ENCODE data around the gene AKAP17A. TPM values are rescaled to one million over a fixed set of nuclear protein-coding genes. Genes with fewer than 3 reads are reported as not detected.
"Not testable (repeated sequence)": the region's sequence is repeated elsewhere in the genome, so short reads cannot be mapped to it uniquely, and the experiment has no call there.

Gene AKAP17A
- total and polyA plus RNA-seq, 2 donors (not counting 1 experiment from before 2014, with no cell fraction given): 126 to 196 TPM

DNA sequence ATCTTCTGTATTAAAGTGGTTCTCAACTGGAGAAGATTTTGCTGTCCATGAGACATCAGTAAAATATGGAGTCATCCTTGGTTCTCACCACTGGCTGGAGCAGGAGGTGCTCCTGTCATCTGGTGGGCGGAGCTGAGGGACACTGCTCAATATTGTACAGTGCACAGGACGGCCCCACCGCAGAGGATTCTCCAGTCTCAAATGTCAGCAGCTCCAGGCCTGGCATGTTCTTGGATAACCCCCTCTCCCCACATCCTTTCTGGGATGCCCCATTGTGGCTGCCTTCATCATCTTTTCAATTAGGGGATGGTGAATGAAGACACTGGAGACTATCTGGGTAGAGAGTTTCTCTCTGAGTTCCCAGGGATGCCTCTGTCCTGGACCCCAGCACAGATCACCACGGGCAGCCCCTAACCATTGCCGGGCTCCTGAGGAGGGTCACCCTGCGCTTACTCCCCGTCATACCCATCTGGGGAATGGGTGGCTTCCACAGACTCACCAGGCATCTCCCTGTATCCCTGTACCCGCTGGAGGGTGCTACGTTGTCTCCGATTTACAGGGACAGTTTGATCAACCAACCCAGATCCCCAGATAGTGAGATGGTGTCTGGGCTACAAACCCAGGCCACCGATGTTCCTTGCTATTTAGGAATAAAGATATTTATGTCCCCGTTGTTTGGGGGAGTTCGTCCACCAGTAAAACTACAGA is 32.5 kb upstream of the AKAP17A start:
- H3K79me2 ChIP-seq (ENCODE audit: control insufficient read depth, insufficient read depth, low read length): no peaks in the 10 kb centered on the region
- peaks cover 37% of the 10 kb centered on the region for H3K4me1 Mint-ChIP-seq
- H3K4me1 ChIP-seq (ENCODE audit: control insufficient read depth in 2 of 2, insufficient read depth in 2 of 2, low read length in 2 of 2): peaks cover 25 to 34% of the 10 kb centered on the region in 2 donors
- H3K27ac ChIP-seq (ENCODE audit: low read length in 2 of 2): no peak overlapping the region
- intact Hi-C loops (cut with micrococcal nuclease): no loop called here
- H3K4me3 Mint-ChIP-seq: no peak overlapping the region
- WGBS (ENCODE audit: insufficient coverage): 94% methylated on average over 9 of the region's 13 CpGs
- ChIA-PET CTCF (no interaction called here), POLR2A (no interaction called here)
- no peak overlapping the region for H3K27ac Mint-ChIP-seq
- DNase-seq (no peak), ATAC-seq (ENCODE audit: low read depth) (no peak)
- peaks cover 6% of the 10 kb centered on the region for H3K9me3 Mint-ChIP-seq (ENCODE audit: insufficient read depth)
- H3K9me3 ChIP-seq (ENCODE audit: control extremely low read depth in 1 of 3, control insufficient read depth in 2 of 3, insufficient read depth in 1 of 3, low read length in 2 of 3): peaks cover 2 to 33% (median 8%) of the 10 kb centered on the region in 3 donors
- H4K20me1 ChIP-seq (ENCODE audit: control insufficient read depth, insufficient read depth, low read length, poor library complexity, severe bottlenecking): no peaks in the 10 kb centered on the region
- no peak for TF ChIP-seq EZH2 (IDR thresholded peaks at IDR 0.05; ENCODE audit: borderline replicate concordance, insufficient read depth, low read depth, low read length, poor library complexity, severe bottlenecking)
- TF ChIP-seq CTCF (IDR thresholded peaks at IDR 0.05): no peak
- H3K27me3 ChIP-seq (replicated peaks in 1 of 4; ENCODE audit: control extremely low read depth in 1 of 4, control insufficient read depth in 3 of 4, insufficient read depth in 4 of 4, low read length in 3 of 4): no peaks in the 10 kb centered on the region
- no peaks in the 10 kb centered on the region for H3K36me3 ChIP-seq (replicated peaks in 1 of 2; ENCODE audit: control extremely low read depth in 1 of 2, control insufficient read depth in 1 of 2, extremely low read depth in 1 of 2, insufficient read depth in 2 of 2, low read length in 1 of 2)
- H3K27me3 Mint-ChIP-seq: no peaks in the 10 kb centered on the region
- no peak overlapping the region for H3K4me2 ChIP-seq (replicated peaks; ENCODE audit: low read depth, low read length, poor library complexity, severe bottlenecking)
- no peak overlapping the region for H3K9ac ChIP-seq (ENCODE audit: low read length)
- H2AFZ ChIP-seq (ENCODE audit: insufficient read depth, low read depth, low read length, poor library complexity, severe bottlenecking): no peak overlapping the region
- H3K4me3 ChIP-seq (ENCODE audit: control extremely low read depth in 1 of 5, extremely low read depth in 1 of 5, insufficient read depth in 1 of 5, low read depth in 2 of 5, low read length in 4 of 5): no peak overlapping the region

GRCh38 chrX:1561164-1561563 is 30.2 kb upstream of the AKAP17A start:
- H3K9me3 ChIP-seq (ENCODE audit: control extremely low read depth in 1 of 3, control insufficient read depth in 2 of 3, insufficient read depth in 1 of 3, low read length in 2 of 3): peaks cover 0 to 15% (median 0%) of the 10 kb centered on the region in 3 donors
- no peak overlapping the region for H3K27ac ChIP-seq (ENCODE audit: low read length in 2 of 2)
- Mint-ChIP-seq H3K27ac (no peak overlapping the region), H3K27me3 (no peaks in the 10 kb centered on the region), H3K4me1 (peaks cover 39% of the 10 kb centered on the region), H3K9me3 (ENCODE audit: insufficient read depth) (peaks cover 2% of the 10 kb centered on the region), H3K4me3 (no peak overlapping the region)
- no peak overlapping the region for H3K9ac ChIP-seq (ENCODE audit: low read length)
- intact Hi-C loops (cut with micrococcal nuclease): no loop called here
- H3K4me2 ChIP-seq (replicated peaks; ENCODE audit: low read depth, low read length, poor library complexity, severe bottlenecking): no peak overlapping the region
- no peaks in the 10 kb centered on the region for H3K27me3 ChIP-seq (replicated peaks in 1 of 4; ENCODE audit: control extremely low read depth in 1 of 4, control insufficient read depth in 3 of 4, insufficient read depth in 4 of 4, low read length in 3 of 4)
- TF ChIP-seq CTCF (IDR thresholded peaks at IDR 0.05): peak; percentile 14
- TF ChIP-seq EZH2 (IDR thresholded peaks at IDR 0.05; ENCODE audit: borderline replicate concordance, insufficient read depth, low read depth, low read length, poor library complexity, severe bottlenecking): no peak
- no peak for ATAC-seq (ENCODE audit: low read depth)
- H3K36me3 ChIP-seq (replicated peaks in 1 of 2; ENCODE audit: control extremely low read depth in 1 of 2, control insufficient read depth in 1 of 2, extremely low read depth in 1 of 2, insufficient read depth in 2 of 2, low read length in 1 of 2): no peaks in the 10 kb centered on the region
- no peak overlapping the region for H3K4me3 ChIP-seq (ENCODE audit: control extremely low read depth in 1 of 5, extremely low read depth in 1 of 5, insufficient read depth in 1 of 5, low read depth in 2 of 5, low read length in 4 of 5)
- POLR2A ChIA-PET: no interaction called here
- CTCF ChIA-PET: no interaction called here
- H4K20me1 ChIP-seq (ENCODE audit: control insufficient read depth, insufficient read depth, low read length, poor library complexity, severe bottlenecking): no peaks in the 10 kb centered on the region
- DNase-seq: no peak
- H3K4me1 ChIP-seq (ENCODE audit: control insufficient read depth in 2 of 2, insufficient read depth in 2 of 2, low read length in 2 of 2): peaks cover 15 to 26% of the 10 kb centered on the region in 2 donors
- no peaks in the 10 kb centered on the region for H3K79me2 ChIP-seq (ENCODE audit: control insufficient read depth, insufficient read depth, low read length)
- H2AFZ ChIP-seq (ENCODE audit: insufficient read depth, low read depth, low read length, poor library complexity, severe bottlenecking): no peak overlapping the region
- 41% methylated on average over 2 of the region's 2 CpGs for WGBS (ENCODE audit: insufficient coverage)

DNA sequence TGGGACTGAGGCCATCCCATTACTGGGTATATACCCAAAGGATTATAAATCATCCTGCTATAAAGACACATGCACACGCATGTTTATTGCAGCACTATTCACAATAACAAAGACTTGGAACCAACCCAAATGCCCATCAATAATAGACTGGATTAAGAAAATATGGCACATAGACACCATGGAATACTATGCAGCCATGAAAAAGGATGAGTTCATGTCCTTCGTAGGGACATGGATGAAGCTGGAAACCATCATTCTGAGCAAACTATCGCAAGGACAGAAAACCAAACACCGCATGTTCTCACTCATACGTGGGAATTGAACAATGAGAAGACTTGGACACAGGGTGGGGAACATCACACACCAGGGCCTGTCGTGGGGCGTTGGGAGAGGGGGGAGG is 27.3 kb upstream of the AKAP17A start:
- H3K4me3 Mint-ChIP-seq; POLR2A ChIA-PET; H3K9me3 ChIP-seq (ENCODE audit: control extremely low read depth in 1 of 3, control insufficient read depth in 2 of 3, insufficient read depth in 1 of 3, low read length in 2 of 3); H3K4me2 ChIP-seq (replicated peaks; ENCODE audit: low read depth, low read length, poor library complexity, severe bottlenecking); H3K4me3 ChIP-seq (ENCODE audit: control extremely low read depth in 1 of 5, extremely low read depth in 1 of 5, insufficient read depth in 1 of 5, low read depth in 2 of 5, low read length in 4 of 5); CTCF ChIA-PET; H3K79me2 ChIP-seq (ENCODE audit: control insufficient read depth, insufficient read depth, low read length); H4K20me1 ChIP-seq (ENCODE audit: control insufficient read depth, insufficient read depth, low read length, poor library complexity, severe bottlenecking); ATAC-seq (ENCODE audit: low read depth); H3K27me3 ChIP-seq (replicated peaks in 1 of 4; ENCODE audit: control extremely low read depth in 1 of 4, control insufficient read depth in 3 of 4, insufficient read depth in 4 of 4, low read length in 3 of 4); H2AFZ ChIP-seq (ENCODE audit: insufficient read depth, low read depth, low read length, poor library complexity, severe bottlenecking); H3K9ac ChIP-seq (ENCODE audit: low read length); H3K36me3 ChIP-seq (replicated peaks in 1 of 2; ENCODE audit: control extremely low read depth in 1 of 2, control insufficient read depth in 1 of 2, extremely low read depth in 1 of 2, insufficient read depth in 2 of 2, low read length in 1 of 2); H3K27me3 Mint-ChIP-seq; intact Hi-C loops (cut with micrococcal nuclease); H3K27ac ChIP-seq (ENCODE audit: low read length in 2 of 2); DNase-seq; H3K9me3 Mint-ChIP-seq (ENCODE audit: insufficient read depth): not testable (repeated sequence)
- peaks cover 15 to 25% of the 10 kb centered on the region in 2 donors for H3K4me1 ChIP-seq (ENCODE audit: control insufficient read depth in 2 of 2, insufficient read depth in 2 of 2, low read length in 2 of 2)
- 100% methylated on average over 2 of the region's 7 CpGs for WGBS (ENCODE audit: insufficient coverage)
- Mint-ChIP-seq H3K4me1 (peaks cover 36% of the 10 kb centered on the region), H3K27ac (peak overlapping the region; percentile 2)

Data from B cell (primary cell).